Measurements from ENCODE around the gene GPRC5D.
A peak's percentile ranks its signal among the peaks of the same experiment; 100 is the strongest.

The GPRC5D gene

DNA sequence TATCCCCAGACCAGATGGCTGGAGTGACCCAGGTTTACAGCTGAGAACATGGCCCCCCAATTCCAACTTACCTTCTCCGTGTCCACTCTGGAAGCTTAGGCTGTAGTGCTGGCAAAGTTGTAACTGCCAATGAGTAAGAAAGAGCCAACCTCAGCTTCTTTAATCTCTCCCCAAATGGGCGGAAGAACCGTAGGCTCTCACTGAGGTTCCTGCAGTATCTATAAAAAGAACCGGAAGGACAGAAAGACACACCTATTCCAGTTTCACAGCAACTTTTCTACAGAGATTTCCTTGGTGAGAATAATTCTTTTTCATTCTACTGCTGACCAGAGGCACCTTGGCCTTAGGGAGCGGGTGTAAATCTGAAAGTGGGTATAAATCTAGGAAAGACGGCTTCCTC lies at the start of gene GPRC5D:
Gene GPRC5D (minus strand): TSS at position 135 of the 400 bp plus-strand sequence. CDS start 1,786 bp downstream, outside the sequence.
- DNase-seq: no peak

DNA sequence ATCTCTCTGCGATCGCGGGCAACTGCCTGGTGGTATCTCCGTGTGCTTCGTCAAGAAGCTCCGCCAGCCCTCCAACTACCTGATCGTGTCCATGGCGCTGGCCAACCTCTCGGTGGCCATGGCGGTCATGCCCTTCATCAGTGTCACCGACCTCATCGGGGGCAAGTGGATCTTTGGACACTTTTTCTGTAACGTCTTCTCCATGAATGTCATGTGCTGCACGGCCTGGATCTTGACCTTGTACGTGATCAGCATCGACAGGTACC lies 49.7 kb upstream of the GPRC5D start:
- no peak for DNase-seq

DNA sequence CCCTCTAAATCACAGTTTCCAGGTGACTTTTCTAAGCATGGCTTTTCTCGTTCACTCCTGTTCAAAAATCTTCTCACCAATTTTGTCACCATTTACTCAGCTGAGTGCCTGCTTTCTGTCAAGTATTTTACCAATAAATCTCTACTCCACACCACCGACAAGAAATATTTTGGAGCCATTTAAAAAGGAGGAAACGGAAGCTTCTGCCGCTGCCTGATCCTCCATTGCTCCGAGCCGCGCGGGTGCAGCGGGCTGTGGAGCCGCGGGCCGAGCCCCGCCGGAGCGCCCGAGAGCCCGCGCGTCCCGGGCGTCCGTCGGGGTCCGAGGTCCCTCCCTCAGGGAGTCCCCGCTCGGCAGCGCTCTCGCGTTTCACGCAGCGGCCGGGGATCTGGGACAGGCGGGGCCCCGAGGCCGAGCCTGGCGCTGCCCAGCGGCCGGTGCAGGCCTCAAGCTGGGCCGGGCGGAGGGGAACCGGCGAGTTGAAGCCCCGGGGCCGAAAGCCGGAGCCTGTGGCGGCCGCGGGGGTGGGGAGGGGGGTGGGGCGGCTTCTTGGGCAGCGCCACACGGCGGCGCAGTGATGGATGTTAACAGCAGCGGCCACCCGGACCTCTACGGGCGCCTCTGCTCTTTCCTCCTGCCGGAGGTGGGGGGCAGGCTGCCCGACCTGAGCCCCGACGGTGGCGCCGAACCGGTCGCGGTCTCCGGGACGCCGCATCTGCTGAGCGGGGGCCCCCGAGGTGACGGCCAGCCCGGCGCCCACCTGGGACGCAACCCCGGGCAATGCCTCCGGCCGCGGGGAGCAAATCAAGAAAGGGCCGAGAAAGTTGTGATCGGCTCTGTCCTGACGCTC lies 49.2 kb upstream of the GPRC5D start:
- DNase-seq: peak; percentile 84

DNA sequence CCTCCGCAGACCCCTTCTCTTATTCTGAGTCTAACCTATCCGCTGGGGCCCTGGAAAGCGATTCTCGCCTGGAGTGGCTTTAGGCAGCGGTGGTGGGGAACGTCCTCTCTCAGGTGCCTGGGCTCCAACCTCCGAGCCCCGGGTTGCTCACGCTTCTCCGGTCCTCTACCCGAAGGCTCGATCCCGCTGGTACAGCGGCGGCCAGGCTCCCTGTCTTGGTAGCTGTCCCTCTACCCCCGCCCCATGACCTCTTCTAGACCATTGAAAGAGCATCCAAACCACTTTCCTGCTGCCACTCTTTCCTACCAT lies 48.6 kb upstream of the GPRC5D start:
- peak; percentile 52 for DNase-seq

DNA sequence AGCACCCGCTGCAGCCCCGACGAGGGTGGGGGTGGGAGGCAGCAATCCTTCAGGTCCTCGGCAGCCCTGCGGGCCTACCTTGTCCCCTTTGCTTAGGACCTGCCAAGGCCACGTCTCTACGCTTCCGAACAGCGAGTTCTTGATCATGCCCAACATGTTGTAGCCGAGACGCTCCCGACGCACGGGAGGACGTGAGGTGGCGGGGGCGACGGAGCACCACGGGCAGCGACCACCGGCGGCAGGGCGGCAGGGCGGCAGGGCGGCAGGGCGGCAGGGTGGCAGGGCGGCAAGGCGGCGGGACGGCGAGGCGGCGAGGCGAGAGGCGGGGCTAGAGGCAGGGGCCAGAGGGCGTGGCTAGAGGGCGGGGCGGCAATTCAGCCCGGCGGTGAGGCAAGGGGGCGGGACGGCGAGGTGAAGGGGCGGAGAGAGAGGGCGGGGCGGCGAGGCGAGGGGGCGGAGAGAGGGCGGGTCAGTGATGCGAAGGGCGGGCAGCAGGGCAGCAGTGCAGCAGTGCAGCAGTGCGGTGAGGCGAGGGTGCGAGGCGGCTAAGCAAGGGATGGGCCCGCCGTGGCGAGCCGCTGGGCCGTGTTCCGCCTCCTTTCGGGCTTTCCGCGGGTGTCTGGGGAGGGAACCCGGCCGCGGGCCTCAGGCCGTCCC lies 48.1 kb upstream of the GPRC5D start, which contains the start of gene HEBP1:
Gene HEBP1 (minus strand): TSS at position 307 of the 657 bp plus-strand sequence. CDS start 151 bp downstream, at position 156.
- DNase-seq: peak; percentile 96

DNA sequence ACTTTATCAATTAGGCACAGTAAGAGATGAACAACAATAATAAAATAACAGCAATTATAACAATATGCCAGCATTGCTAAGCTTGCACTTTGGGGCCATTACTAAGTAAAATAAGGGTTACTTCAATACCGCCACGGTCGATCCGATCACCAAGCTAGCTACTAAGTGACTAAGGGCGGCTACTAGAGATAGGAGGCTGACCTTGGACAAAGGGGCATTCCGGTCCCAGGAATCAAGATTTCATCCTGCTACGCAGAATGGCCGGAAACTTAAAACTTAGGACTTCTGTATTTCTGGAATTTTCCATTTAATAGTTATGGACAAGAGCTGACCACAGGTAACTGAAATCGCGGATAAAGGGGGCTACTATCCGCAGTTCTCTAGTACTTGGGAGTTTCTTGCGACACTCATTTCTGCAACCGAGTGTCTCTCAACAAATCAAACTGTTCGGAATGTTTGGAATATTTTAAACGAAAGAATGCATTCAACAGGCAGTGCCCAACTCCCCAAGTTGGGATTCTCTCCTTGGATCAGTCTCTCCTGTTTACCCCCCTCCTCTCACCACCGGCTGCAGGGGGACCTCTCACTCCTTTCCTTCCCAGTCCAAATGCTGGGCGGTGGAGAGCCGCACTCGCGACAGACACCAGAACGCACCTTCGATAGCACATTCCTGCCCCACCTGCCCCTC lies 47.4 kb upstream of the GPRC5D start:
- DNase-seq: peak; percentile 52

DNA sequence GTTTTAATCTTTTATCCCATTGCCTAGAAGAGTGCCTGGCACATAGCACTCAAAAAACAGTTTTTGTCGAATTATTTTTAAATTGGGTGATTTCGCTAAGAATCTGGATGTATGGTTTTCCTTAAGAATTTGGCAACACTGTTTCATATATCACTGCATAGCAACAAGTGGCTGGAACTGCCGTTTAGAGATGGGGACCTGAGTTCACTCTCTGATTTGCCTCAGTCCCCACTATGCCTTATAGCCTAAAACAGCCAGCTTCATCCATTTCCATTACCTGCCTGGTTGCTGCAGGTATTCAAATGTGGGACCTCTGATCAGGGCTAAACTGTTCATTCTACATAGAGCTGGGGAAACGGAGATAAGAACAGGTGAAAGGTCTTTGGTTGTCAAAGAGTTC lies 46.3 kb upstream of the GPRC5D start:
- DNase-seq: no peak

DNA sequence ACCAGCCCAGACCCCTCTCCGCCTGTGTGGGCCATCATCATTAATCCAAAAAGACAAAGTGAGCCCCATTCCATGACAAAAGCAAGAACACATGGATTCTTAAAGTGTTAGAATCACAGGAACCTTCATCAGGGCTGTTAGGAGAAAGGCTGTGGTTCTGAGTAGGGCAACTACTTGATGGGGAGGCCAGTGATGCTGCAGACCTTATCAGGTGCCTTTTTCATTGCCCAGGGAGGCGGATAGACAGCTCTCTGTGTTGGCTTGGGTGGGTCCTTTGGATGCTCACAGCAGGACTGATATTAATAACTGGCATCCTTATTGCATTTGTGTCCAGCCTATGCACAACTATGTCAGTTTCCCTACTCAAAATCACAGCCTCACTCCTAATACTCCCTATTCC lies 45.8 kb upstream of the GPRC5D start:
- peak; percentile 45 for DNase-seq

DNA sequence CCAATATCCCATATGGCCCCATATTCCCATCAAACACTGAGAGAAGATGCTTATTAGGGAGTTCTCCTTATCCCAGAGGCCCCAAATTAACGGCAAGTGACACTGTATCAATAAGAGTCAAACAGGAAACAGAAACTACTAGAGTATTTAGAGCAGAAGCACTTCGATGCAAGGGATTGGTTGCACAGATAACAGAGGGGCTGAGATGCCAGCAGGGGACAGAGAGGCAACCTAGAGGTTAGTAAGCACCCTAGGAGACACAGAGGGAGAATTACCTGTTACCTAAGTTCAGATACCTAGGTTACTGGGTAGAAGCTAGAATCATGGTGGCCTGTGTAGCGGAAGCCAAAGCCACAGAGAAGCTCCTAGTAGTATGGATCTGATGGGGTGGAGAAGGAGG lies 45.2 kb upstream of the GPRC5D start:
- peak; percentile 77 for DNase-seq

DNA sequence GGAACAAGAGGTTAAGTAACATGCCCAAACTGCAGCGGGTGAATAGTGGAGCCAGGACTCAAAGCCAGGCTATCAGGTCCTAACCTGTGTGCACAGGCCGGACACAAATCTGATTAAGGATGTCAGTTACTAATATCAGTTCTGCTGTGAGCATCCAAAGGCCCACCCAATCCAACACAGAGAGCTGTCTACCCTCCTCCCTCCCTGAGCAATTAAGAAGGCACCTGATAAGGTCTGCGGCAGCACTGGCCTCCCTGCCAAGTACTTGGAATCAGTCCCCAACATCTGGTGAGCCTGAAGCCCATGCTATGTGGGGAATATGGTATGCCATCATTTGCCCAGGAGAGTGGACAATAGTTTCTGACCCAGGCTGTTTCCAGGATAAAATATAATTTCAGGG lies 44.2 kb upstream of the GPRC5D start:
- DNase-seq: peak; percentile 97

DNA sequence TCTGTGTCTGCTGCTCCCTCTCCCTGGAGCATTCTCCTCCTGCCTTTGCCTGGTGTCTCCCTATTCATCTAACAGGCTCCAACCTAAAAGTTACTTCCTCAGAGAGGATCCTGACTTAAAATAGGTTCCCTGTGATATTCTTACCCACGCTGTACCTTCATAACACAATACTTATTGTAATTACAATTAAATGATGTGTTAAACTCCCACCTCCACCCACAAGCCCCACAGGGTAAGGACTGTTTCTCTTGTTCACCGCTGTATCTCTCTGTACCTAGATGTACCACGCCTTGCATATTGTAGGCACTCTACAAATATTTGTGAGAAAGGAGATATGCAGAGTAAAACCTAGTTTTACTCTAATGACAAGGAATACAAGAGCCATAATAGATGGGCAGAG lies 43.1 kb upstream of the GPRC5D start:
- no peak for DNase-seq

DNA sequence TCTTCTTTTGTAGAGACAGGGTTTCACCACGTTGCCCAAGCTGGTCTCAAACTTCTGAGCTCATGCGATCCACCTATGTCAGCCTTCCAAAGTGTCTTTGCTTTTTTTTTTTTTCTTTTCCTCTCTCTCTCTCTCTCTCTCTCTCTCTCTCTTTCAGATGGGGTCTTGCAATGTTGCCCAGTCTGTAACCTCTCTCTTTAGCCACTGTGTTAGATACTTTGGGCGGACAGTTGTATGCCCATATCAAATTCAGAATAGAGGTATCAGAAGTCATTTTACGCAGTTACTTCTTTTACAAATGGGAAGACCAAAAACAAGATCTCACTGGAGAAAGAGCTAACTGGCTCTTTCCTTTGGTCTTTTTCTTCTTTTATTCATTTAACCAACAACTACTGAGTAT lies 41.4 kb upstream of the GPRC5D start:
- DNase-seq: no peak

DNA sequence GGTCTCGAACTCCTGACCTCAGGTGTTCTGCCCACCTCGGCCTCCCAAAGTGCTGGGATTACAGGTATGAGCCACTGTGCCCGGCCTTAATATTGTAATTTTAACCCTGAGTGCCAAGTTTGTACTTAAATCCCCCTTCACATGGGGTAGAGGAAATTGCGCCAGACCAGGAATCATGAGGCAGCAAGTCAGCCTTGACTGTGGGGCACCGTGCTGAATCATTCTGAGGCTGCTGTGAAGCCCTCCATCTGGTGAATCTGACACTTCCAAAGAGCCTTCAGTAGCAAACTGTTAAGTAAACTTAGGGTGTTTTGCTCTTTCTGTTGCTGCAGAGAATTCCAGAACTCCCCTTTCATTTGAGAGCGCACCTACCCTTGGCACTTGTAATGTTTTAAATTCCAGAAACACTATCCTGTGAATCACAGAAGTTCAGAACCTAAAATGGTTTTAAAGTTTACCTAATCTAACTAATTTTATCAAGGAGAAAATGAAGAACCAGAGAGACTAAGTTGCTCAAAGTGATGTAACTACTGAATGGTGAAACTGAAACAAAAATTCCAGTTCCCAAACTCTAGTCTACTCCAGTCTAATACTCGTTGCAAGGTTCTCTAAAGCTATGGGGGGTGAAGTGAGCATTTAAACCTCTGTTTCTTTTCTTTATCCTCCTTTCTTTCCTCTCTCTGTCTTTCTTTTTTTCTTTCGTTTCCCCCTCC lies 40.6 kb upstream of the GPRC5D start:
- DNase-seq: peak; percentile 89

DNA sequence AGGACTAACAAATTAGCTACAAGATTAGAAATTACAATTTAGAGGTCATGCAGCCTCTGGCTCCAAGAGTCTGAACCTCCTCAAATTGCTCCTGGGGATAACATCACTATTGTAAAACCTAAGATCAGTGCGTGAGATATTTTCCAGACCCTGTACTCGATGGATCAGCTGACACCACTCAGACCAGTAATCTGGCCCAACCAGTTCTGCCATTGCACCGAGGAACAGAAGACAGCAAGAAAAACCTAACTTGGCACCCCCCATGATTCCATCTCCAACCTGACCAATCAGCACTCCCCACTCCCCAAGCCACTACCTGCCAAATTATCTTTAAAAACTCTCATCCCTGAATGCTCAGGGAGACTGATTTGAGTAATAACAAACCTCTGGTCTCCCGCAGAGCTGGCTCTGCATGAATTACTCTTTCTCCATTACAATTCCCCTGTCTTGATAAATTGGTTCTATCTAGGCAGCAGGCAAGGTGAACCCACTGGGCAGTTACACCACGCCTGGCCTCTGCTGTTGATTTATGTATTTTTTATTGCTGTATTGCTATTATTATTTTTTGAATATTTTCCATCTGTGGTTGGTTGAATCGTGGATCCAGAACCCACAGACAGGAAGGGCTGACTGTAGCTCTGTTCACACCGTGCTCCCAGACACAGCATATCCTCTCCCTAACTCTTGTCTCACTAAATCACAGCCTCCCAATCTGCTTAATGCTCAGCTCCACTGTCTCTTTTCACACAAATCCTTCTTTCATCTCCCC lies 38.9 kb upstream of the GPRC5D start:
- no peak for DNase-seq

DNA sequence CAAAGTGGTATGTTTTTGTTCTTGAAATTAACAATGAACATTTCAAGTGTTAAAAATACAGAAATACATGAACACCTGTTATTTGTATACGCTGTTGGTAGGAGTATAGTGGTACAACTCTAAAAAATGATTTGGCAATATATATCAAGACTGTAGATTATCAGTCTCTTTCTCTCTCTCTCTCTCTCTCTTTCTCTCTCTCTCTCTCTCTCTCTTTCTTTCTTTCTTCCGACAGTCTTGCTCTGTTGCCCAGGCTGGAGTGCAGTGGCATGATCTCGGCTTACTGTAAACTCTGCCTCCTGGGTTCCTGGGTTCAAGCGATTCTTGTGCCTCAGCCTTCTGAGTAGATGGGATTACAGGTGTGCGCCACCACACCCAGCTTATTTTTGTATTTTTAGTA lies 35.5 kb upstream of the GPRC5D start:
- DNase-seq: no peak

DNA sequence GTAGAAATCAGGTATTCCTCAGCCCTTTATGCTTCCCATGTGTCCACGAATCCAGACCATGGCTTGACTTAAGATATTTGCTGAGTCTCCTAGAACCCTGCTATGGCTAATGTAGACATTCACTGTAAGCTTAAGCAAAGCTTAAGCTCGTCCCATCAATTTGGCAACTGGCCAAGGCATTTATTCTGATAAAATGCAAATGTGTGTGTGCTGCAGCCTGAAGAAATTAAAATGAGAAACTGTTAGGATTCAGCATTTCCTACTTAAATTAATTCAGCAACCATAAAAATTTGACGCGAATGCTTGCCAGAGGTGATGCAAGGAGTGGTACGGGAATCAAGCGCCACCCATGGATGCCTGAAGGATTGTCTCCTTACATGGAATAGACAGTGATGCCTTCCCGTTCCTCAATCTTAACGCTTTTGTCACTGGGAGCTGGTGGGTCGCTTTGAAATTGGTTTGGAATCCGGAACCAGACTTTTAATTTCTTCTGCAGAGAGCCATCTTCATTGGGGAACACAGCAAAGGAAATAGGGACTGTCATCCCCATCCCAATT lies 34.9 kb upstream of the GPRC5D start:
- peak; percentile 73 for DNase-seq

DNA sequence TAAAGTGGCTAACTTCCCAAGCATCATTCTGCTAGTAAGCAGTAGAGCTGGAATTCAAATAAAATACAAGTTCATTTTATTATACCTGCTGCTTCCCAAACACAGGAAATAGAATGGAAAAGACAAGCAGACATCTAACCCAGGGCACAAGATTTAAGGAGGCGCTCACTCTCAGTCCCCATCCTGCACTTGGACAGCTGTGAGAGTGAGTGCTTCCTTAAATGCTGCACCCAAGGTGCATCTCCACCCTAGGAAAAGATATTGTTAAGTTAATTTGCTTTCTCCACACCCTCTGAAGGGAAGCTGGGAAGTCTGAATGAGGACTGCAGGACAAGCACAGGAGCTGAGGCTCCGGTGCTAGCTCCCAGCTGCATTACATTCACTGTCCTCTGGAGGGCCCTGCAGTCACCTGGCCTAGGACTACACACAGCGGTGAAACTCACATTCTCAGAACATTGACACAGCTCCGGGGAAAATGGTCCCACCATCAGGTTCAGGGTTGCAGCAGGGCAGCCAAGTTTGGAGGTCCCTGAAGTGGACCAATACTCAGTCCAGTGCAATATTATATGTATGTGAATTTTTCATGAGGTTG lies 33.9 kb upstream of the GPRC5D start:
- peak; percentile 79 for DNase-seq

DNA sequence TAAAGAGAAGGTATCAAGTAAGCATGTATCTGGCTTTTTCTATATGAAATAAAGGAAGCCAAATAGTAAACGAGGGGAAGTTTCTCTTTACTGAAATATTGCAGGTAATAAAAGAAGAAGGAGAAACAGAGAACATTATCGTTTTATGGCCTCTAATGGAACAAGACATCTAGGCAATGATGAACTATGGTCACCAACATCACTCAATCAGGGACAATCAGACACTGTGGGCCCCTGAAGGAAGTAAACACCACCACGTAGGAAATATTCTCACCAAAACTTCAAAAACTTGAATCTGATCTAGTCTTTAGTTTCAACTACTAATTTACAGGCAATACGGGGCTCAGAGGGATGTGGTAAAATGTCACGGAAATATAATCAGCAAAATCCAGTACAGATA lies 32.2 kb upstream of the GPRC5D start:
- no peak for DNase-seq

DNA sequence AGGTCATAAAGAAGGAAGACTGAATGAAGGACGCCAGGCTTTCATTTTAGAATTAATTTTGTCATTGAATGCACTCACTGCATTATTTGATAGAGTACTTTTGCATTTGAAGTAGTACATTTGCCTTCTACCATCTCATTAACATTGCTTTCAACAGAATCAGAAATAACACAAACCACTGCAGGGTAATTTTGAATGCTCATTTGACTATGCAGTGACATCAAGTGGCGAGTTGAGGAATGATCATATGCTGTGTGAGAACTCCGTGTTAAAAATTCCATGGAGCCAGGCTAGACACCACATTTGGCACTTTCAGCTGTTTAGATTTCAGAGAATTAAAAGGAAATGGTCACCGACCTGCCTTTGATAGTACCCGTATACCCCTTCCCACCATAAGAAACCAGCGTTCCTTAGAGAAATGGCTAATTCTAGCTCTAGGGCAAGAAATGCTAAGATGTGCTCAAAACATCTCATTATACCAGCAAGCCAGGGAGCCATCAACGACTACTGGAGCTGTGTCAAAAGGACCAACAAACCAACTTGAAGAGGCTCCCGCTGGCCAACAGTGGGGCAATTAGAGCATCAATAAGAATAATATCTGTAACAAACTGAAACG lies 31.6 kb upstream of the GPRC5D start:
- peak; percentile 72 for DNase-seq

DNA sequence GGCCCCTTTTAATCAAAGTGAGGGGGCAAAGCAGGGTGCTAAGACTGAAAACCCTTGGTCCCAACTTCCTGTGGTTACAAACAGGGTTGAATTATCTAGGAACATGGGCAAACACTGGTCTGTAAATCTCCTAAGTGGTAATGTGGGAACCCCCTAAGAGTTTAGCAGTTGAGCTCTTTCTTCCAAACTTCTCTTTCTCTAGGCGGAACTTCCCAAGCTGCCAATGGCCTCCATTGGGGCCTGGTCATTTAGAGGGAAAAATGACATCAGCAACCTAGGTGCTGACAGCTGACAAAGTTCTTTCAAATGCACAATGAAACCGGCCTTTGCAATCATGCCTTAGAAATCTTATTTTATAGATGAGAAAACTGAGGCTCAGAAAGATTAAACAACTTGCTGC lies 30.4 kb upstream of the GPRC5D start:
- no peak for DNase-seq

DNA sequence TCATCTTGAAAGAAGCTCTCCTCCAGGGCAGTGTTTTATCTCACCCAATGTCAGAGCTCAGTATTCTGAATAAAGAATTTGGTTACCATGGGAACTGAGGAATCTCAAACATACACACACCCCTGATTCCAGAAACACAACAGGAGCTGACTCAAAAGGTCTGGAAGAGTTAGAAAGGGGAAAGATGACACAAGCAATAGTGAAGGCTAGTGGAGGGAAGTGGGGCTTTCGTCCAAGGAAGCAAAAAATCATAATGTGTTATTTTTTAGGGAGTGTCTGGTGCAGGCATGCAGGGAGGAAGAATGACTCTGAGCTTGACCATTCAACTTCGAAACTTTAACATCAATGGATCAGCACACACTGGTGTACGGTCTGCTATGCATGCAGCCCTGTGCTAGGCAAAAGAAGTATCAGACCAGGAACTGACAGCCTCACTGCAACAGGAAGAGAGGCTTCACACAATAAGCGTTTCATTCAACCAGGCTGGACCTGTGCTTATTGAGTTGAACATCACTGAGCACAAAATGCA lies 27.8 kb upstream of the GPRC5D start:
- DNase-seq: peak; percentile 39
